Astrocyte (in vitro differentiated cells and primary cell): ENCODE measurements around the gene JAKMIP1. TPM values are rescaled to one million over a fixed set of nuclear protein-coding genes. Genes with fewer than 3 reads are reported as not detected.

Experiments used
- DNase-seq: peaks from one replicate; pipeline ENCODE4 v3.0.0-alpha.2; 2010; ENCODE audit warnings: low read depth
- FAIRE-seq: peaks from 2 replicates; lab custom pipeline; 2011; peaks lifted over from hg19 to GRCh38; lab: Jason Lieb, UNC
- H2AFZ ChIP-seq: 2 replicates; pipeline ENCODE4 v1.6.0; 2012; ENCODE audit warnings: low read depth, low read length, inconsistent platforms
- H3K27ac ChIP-seq: 2 replicates; pipeline ENCODE4 v1.5.1; 2011; ENCODE audit warnings: low read depth, low read length, inconsistent platforms
- H3K27me3 ChIP-seq: 2 replicates; pipeline ENCODE4 v1.6.0; 2011; ENCODE audit warnings: low read length, inconsistent platforms; ENCODE audit not compliant: insufficient read depth
- H3K36me3 ChIP-seq: 2 replicates; pipeline ENCODE4 v1.5.1; 2011; ENCODE audit warnings: low read length, inconsistent platforms; ENCODE audit not compliant: insufficient read depth
- H3K4me1 ChIP-seq: 2 replicates; pipeline ENCODE4 v1.5.1; 2011; ENCODE audit warnings: low read length, inconsistent platforms; ENCODE audit not compliant: insufficient read depth
- H3K4me2 ChIP-seq: 2 replicates; pipeline ENCODE4 v1.6.0; 2012; ENCODE audit warnings: low read length, inconsistent platforms
- H3K4me3 ChIP-seq: 2 replicates; pipeline ENCODE4 v1.5.1; 2011; ENCODE audit warnings: low read depth, mild to moderate bottlenecking, low read length, inconsistent platforms; ENCODE audit not compliant: insufficient read depth
- H3K79me2 ChIP-seq: 2 replicates; pipeline ENCODE4 v1.6.0; 2012; ENCODE audit warnings: mild to moderate bottlenecking, low read length, inconsistent platforms; ENCODE audit not compliant: insufficient read depth
- H3K9ac ChIP-seq: 2 replicates; pipeline ENCODE4 v1.6.0; 2012; ENCODE audit warnings: mild to moderate bottlenecking, low read length, inconsistent platforms
- H3K9me3 ChIP-seq: 2 replicates; pipeline ENCODE4 v1.5.1; 2012; ENCODE audit warnings: low read depth, mild to moderate bottlenecking, low read length, inconsistent platforms; ENCODE audit not compliant: insufficient read depth
- H4K20me1 ChIP-seq: 2 replicates; pipeline ENCODE4 v1.6.0; 2012; ENCODE audit warnings: low read length, inconsistent platforms; ENCODE audit not compliant: insufficient read depth
- H3K27ac Mint-ChIP-seq: one replicate; pipeline ENCODE4 v1.8.0; 2021; ENCODE audit warnings: mild to moderate bottlenecking, mixed read lengths; ENCODE audit not compliant: unreplicated experiment
- H3K27me3 Mint-ChIP-seq: one replicate; pipeline ENCODE4 v1.8.0; 2021; ENCODE audit warnings: low read depth, mixed read lengths; ENCODE audit not compliant: unreplicated experiment
- H3K36me3 Mint-ChIP-seq: one replicate; pipeline ENCODE4 v1.8.0; 2021; ENCODE audit warnings: low read depth, mixed read lengths; ENCODE audit not compliant: unreplicated experiment
- H3K4me1 Mint-ChIP-seq: one replicate; pipeline ENCODE4 v1.8.0; 2021; ENCODE audit warnings: low read depth, mixed read lengths; ENCODE audit not compliant: unreplicated experiment
- H3K4me3 Mint-ChIP-seq: one replicate; pipeline ENCODE4 v1.8.0; 2021; ENCODE audit warnings: mild to moderate bottlenecking, moderate library complexity, mixed read lengths; ENCODE audit not compliant: unreplicated experiment
- H3K9me3 Mint-ChIP-seq: one replicate; pipeline ENCODE4 v1.8.0; 2021; ENCODE audit warnings: mild to moderate bottlenecking, mixed read lengths; ENCODE audit not compliant: unreplicated experiment
- EZH2 ChIP-seq: IDR thresholded peaks from 2 replicates; pipeline ENCODE4 v1.6.1; 2012; ENCODE audit warnings: mild to moderate bottlenecking, low read length, inconsistent platforms; ENCODE audit not compliant: insufficient read depth
- total RNA-seq: library from RNA; stranded (reverse); gene quantifications from 2 replicates; pipeline ENCODE4 v1.2.1, GENCODE V29; 2021
- TF ChIP-seq, protein P1 (sequence below): IDR thresholded peaks from 2 replicates; pipeline ENCODE4 v1.5.1; 2011; ENCODE audit warnings: low read depth, mild to moderate bottlenecking, inconsistent platforms, low read length, moderate library complexity; ENCODE audit not compliant: insufficient read depth

The JAKMIP1 gene
- total RNA-seq, 1 donor from 2014 or later = 0.50 TPM

DNA sequence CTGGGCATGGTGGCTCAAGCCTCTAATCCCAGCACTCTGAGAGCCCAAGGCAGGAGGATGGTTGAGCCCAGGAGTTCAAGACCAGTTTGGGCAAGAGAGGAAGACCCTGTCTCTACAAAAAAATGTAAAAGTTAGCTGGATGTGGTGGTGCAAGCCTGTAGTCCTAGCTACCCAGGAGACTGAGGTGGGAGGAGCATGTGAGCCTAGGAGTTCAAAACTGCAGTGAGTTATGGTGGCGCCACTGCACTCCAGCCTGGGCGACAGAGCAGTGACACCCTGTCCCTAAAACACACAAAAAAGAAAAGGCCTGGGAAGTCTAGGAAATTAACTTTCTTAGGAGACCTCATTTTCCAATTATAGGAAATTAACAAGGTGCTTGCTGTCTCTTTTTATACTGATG lies 76.8 kb downstream of the JAKMIP1 start:
- peaks cover 15% of the 10 kb centered on the region for H3K27me3 Mint-ChIP-seq
- Histone ChIP-seq H3K36me3 (no peaks in the 10 kb centered on the region), H4K20me1 (no peaks in the 10 kb centered on the region), H3K9ac (no peak overlapping the region), H3K27ac (no peak overlapping the region), H3K4me1 (no peaks in the 10 kb centered on the region), H3K4me2 (no peak overlapping the region), H2AFZ (no peak overlapping the region), H3K27me3 (no peaks in the 10 kb centered on the region), H3K4me3 (no peak overlapping the region), H3K9me3 (peaks cover 7% of the 10 kb centered on the region), H3K79me2 (no peaks in the 10 kb centered on the region)
- TF ChIP-seq, protein P1, sequence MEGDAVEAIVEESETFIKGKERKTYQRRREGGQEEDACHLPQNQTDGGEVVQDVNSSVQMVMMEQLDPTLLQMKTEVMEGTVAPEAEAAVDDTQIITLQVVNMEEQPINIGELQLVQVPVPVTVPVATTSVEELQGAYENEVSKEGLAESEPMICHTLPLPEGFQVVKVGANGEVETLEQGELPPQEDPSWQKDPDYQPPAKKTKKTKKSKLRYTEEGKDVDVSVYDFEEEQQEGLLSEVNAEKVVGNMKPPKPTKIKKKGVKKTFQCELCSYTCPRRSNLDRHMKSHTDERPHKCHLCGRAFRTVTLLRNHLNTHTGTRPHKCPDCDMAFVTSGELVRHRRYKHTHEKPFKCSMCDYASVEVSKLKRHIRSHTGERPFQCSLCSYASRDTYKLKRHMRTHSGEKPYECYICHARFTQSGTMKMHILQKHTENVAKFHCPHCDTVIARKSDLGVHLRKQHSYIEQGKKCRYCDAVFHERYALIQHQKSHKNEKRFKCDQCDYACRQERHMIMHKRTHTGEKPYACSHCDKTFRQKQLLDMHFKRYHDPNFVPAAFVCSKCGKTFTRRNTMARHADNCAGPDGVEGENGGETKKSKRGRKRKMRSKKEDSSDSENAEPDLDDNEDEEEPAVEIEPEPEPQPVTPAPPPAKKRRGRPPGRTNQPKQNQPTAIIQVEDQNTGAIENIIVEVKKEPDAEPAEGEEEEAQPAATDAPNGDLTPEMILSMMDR = no peak
- no peak for TF ChIP-seq EZH2
- H3K4me1 Mint-ChIP-seq = peaks cover 3% of the 10 kb centered on the region
- H3K4me3 Mint-ChIP-seq = no peak overlapping the region
- no peaks in the 10 kb centered on the region for H3K9me3 Mint-ChIP-seq
- H3K27ac Mint-ChIP-seq = no peak overlapping the region
- FAIRE-seq = no peak
- H3K36me3 Mint-ChIP-seq = no peaks in the 10 kb centered on the region
- no peak for DNase-seq

DNA sequence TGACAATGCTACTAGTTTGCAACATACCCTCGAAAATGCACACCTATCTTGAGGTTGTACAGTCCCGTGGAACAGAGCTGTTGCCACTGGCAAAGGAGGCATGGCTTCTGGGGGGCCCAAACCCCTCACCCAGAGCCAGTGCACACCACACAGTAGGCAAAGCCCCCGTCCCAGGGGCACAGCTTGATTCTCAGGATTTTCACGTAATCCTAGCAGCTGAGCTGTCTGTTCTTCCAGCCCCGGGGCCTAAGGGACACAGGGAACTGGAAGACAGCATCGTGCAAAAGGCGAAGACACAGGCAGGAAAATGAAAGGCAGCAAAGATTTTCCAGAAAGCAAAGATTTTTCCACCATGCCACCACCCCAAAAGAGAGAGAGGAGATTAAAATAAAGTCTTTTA lies 77.2 kb downstream of the JAKMIP1 start:
- no peak overlapping the region for H3K4me2 ChIP-seq
- no peak overlapping the region for H2AFZ ChIP-seq
- no peaks in the 10 kb centered on the region for H3K36me3 ChIP-seq
- TF ChIP-seq EZH2 = no peak
- TF ChIP-seq, protein P1 = no peak
- no peak for DNase-seq
- no peak for FAIRE-seq
- peaks cover 15% of the 10 kb centered on the region for H3K27me3 Mint-ChIP-seq
- H3K4me3 ChIP-seq = no peak overlapping the region
- H3K27me3 ChIP-seq = no peaks in the 10 kb centered on the region
- H3K79me2 ChIP-seq = no peaks in the 10 kb centered on the region
- H4K20me1 ChIP-seq = no peaks in the 10 kb centered on the region
- H3K27ac Mint-ChIP-seq = no peak overlapping the region
- H3K9me3 ChIP-seq = peaks cover 7% of the 10 kb centered on the region
- no peaks in the 10 kb centered on the region for H3K9me3 Mint-ChIP-seq
- no peaks in the 10 kb centered on the region for H3K36me3 Mint-ChIP-seq
- H3K4me3 Mint-ChIP-seq = no peak overlapping the region
- H3K4me1 ChIP-seq = no peaks in the 10 kb centered on the region
- peaks cover 3% of the 10 kb centered on the region for H3K4me1 Mint-ChIP-seq
- H3K9ac ChIP-seq = no peak overlapping the region
- no peak overlapping the region for H3K27ac ChIP-seq

DNA sequence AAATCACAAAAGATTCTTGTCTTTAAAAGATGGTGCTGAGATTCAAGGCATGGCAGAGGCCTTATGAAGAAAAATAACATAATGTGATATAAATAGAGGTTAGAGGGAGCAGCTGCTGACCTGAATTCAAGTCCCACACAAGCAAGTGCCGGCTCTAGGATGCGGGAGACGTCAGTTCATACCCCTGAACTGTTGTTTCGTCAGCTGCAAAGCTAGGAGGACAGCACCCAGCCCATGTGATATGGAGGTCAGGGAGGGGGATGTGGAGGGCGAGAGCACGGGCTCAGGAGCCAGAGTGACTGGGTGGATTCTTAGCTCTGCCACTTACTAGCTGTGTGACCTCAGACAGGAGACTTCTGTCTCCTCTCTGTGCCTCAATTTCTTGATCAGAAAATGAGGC lies 77.9 kb downstream of the JAKMIP1 start:
- no peaks in the 10 kb centered on the region for H3K4me1 ChIP-seq
- H3K36me3 ChIP-seq = no peaks in the 10 kb centered on the region
- H3K27ac Mint-ChIP-seq = no peak overlapping the region
- peaks cover 7% of the 10 kb centered on the region for H3K9me3 ChIP-seq
- H4K20me1 ChIP-seq = no peaks in the 10 kb centered on the region
- H3K9me3 Mint-ChIP-seq = no peaks in the 10 kb centered on the region
- no peak overlapping the region for H3K27ac ChIP-seq
- H3K9ac ChIP-seq = no peak overlapping the region
- FAIRE-seq (no peak), DNase-seq (no peak)
- H3K4me3 Mint-ChIP-seq = no peak overlapping the region
- TF ChIP-seq EZH2 = no peak
- TF ChIP-seq, protein P1 = no peak
- no peak overlapping the region for H3K4me2 ChIP-seq
- H2AFZ ChIP-seq = no peak overlapping the region
- H3K79me2 ChIP-seq = no peaks in the 10 kb centered on the region
- H3K4me1 Mint-ChIP-seq = peaks cover 3% of the 10 kb centered on the region
- H3K27me3 Mint-ChIP-seq = peaks cover 11% of the 10 kb centered on the region
- H3K27me3 ChIP-seq = no peaks in the 10 kb centered on the region
- H3K4me3 ChIP-seq = no peak overlapping the region
- H3K36me3 Mint-ChIP-seq = no peaks in the 10 kb centered on the region
